Umbilical cord (tissue), 2 donors: ENCODE results near the gene SRRM2. TPM values are rescaled to one million over a fixed set of nuclear protein-coding genes. Genes with fewer than 3 reads are reported as not detected.
"Not testable (repeated sequence)": the region's sequence is repeated elsewhere in the genome, so short reads cannot be mapped to it uniquely, and the experiment has no call there.

ENCODE experiments used
- DNase-seq: peaks from one replicate; pipeline ENCODE4 v3.0.0-alpha.2; 2015; ENCODE audit warnings: low spot score
- total RNA-seq: library from RNA; depleted of rRNA; stranded (reverse); fragments of >200 nt; gene quantifications from one replicate; pipeline ENCODE4 v1.2.3, GENCODE V29; 2014; ENCODE audit warnings: low replicate concordance; ENCODE audit not compliant: insufficient read depth

SRRM2 gene
- total RNA-seq, 1 donor from 2014 or later, result 123 TPM

DNA sequence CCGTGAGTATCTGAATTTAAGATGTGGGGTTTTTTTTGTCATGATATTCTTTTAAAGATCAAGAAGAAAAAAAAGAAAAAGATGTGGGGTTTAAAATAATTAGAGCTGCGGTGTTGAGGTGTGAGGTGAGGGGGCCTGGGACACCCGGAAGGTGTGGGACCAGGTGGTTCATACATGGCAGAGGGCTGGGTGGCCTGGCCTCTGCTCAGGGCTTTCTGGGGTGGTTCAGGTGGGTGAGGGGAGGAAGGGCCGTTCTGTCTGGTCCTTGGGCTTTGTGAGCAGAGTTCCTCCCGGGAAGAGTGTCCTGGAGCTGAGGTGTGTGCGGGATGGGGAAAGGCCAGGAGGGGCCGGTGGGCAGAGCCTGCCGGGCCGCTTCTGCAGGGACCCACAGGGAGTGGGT is 37.4 kb upstream of the SRRM2 start:
- no peak for DNase-seq

DNA sequence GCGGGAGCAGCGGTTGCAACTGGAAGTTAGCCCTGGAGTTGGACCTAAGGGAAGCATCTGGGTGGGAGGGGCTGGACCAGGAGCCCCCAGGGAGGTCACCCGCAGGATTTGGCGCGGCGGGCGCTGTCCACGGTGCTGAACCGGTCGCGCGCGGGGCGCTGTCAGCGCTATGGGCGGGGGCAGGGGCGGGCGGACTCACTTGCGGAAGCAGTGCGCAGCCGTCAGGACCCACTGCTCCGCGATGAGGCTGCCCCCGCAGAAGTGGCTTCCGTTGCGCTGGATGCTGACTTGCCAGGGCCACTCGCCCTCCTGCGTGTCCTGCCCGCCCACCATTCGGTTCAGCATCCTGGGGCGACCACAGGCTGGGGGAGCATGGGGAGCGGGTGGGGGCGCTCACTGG is 36.9 kb upstream of the SRRM2 start:
- peak; percentile 38 for DNase-seq

DNA sequence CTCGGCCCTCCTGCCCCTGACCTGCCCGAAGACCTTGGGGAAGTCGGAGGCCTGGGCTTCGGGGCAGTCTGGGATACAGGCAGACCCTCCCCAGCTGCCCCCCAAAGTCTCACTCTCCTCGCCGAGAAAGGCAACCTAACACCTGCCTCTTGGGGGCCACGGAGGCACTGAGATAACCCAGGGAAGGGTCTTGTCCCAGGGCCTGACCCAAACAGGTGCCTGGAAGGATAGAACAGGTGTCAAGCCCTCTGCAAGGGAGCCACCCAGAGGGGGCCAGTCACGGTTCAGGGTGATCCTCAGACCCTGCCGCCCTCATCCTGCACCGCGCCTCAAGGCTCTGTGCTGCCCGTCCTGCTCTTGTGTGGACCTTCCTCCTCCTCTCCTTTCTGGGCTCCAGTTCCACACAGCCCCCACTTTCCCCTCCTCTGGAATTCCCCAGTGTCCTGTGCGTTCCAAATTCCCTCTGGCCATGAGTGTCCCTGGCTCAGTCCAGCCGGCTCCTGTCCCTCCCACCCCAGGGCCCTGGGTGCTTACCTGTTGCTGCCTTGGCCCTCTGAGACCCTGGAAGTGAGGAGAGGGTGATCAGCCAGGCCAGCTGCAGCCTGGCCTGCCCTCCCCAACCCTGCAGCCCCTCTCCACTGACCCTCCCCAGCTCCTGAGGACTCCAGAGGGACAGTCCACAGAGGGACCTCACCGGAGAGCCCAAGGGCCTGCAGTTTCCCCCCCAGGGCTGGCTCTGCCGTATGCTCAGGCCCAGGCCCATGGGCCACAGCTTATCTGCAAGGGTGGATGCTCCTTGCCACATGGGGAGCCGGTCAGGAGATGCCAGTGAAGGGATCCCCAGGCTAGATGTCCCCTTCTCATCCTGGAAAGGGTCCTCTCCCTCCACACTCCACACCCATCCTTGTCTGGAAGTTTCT is 36.2 kb upstream of the SRRM2 start:
- DNase-seq, result no peak

DNA sequence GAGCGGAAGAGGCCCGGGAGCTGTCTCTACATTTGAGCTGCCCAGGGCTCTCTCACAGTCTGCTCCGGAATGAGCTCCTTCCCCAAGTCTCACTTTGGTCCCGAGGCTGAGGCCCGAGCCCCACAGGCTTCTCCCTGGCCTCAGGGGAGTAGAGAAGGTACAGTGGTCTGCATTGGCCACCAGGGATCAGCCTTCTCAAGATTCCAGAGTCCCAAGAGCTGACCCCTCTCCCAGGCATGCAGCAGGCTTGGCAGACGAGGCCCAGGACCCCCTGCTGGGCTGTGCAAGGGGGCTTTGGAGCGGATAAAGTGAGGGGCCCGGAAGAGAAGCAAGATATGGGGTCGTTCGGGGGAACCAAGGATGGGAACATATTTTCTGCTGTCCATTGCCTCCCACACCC is 35.5 kb upstream of the SRRM2 start:
- DNase-seq, result no peak

DNA sequence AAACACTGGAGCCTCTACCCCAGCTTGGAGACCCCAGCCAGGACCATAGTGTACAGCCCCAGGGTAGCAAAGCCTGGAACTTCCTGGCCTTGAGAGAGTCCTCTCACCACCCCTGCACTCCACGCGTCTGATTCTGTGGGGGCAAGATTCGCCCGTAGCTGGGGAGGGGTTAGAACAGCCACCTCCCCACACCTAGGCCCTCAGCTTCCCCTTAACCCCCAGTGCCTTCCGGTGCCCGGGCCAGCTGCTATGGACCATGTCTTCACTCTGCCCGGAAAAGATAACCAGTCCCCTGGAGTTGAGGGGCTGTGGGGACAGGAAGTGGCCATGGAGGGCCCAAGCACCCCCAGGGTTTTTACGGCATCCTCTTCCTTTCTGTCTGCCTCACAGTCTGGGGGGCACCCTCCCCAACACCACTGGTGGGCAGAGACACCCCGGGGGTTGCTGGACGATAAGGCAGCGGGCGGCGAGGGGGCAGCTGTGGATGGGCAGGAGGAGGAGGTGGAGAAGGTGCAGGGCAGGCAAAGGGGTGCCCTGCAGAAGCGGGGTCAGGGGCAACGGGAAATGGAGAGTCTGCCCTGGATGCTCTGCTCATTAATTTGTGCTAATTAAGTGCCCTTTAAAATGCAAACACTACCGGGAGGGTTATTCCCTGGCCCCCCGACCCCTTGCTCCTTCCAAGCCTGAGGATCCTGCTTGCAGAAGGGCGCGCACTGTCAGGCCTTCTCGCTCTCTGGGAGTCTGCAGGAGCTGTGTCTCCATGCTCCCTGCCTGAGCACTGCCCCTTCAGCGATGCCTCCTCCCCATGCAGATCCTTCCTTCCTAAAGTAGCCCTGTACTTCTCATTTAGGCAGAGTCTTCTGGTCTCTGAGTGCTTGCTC is 34.8 kb upstream of the SRRM2 start:
- no peak for DNase-seq

DNA sequence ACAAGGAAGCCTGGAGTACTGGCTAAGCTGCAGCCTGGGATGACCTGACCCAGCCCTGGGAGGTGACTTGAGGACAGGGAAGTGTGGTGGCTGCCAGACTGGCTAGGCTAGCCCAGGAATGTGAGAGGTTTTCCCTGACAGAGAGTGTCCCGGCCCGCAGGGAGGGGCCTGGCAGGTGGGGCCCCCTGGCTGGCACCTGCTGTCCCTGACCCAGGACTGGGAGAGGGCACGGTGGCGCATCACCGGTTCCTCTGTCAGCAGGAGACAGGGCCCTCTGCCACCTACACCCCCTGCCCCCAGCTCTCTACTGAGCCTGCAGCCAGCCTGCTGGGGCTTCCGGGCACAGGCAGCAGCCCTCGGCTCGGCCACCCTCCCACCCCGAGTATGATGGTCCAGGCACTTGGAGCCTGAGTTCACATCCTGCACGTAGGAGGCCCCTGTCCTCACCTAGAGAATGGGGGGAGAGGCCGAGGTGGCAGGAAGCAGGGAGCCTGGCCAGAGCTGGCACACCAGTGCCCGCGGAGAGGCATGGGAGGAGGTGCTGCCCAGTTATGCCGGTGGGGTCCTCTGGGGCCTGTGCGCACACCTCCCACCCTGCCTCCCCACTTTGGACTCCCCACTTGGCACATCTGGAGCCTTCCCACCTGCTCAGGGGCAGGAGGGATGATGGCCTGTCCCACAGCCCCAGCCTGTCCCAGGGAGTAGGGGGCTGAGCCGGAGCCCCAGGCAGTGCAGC is 32.9 kb upstream of the SRRM2 start:
- no peak for DNase-seq

DNA sequence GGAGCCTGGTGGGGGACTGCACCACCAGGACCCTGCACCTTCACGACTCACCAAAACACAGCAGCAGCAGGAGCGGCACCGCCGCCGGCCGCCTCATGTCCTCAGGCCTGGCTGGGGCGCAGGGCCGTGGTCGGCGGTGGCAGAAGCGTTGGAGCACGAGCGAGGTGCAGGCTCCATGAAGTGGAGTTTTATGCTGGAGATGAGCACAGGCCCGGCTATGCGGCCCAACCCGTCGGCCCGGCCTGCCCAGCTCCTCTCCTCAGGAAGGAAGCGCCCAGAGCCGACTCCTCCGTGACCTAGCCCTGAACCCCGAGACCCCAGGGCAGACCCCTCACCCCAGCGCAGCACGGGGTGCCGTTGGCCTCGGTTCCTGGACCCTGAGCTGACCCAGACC is 32.4 kb upstream of the SRRM2 start, which contains the start of gene PRSS27:
TSS of gene PRSS27 (minus strand) at position 161 of the 394 bp plus-strand sequence. CDS start at position 97, 64 bp downstream.
- peak; percentile 13 for DNase-seq

DNA sequence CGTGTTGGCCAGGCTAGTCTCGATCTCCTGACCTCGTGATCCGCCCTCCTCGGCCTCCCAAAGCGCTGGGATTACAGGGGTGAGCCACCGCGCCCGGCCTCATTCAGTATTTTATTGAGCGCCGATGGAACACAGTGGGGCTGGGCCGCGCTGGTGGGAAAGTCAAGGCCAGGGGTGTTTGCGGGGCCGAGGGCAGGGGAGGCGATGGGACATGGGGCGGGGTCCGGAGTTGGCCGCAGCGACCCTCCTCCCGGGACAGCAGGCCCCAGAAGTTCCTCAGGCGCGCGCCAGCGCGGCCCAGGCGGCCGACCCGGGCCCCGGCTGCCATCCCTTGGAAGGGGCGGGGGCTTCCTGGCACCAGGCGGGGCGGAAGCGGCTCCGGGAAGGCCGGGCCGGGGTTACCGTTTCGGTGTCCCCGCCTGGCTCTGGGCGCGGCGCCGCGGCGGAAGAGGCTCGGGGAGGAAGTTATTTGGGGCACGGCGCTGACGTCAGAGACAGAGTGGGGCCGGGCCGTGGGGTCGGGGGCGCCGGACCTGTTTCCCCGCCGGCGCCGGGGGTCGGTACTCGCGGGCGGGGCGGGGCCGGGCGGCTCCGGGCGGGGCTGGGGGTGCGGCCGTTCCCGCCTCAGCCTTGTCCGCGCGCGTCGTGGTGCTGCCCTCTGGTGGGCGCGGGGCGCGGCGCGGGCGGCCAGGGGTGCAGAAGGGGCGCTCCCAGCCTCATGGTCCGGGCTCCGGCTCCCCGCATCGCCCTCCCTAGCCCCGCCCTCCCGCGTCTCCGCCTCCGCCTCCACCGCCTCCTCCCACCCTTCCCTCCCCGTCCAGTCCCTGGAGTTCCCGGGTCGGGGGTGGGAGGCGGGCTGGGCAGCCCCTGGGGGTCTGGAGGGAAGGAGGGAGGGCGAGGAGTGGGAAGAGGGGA is 31.5 kb upstream of the SRRM2 start:
- peak; percentile 76 for DNase-seq

DNA sequence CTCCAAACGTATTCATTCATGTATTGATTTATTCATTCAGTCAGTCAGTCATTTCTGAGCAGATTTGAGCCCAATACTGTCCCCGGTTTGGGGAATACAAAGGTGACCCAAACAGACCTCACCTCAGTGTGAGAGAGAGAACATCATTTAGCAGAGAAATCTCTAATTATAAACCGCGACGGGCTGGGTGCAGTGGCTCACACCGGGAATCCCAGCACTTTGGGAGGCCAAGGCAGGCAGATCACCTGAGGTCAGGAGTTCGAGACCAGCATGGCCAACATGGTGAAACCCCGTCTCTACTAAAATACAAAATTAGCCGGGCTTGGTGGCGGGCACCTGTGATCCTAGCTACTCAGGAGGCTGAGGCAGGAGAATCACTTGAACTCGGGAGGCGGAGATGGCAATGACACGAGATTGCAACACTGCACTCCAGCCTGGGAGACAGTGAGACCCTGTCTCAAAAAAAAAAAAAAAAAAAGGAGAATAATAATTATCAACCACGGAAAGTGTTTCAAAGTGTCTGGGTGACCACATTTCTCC is 30.7 kb upstream of the SRRM2 start:
- DNase-seq, result not testable (repeated sequence)

DNA sequence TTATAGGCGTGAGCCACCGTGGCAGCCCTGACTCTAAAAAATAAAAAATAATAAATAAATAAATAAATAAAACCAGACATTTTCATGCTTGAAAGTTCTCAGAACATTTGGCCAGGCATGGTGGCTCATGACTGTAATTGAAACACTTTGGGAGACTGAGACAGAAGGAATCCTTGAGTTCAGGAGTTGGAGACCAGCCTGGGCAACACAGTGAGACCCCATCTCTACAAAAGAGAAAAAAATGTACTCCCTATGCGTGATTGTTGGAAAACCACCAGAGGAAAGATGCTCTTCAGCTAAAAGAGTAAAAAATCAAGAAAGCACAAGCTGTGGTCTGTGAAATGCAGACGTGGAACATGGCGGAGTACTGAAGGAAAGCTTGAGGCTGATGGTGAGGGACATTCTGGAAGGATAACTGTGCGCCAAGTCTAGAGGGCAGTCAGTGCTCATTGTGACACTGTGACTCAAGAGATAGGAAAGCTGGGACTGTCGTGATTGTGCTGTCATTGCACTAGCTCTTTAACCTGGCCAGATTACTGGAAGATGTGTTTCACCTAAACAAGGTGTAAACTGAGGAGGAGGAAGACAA is 28.3 kb upstream of the SRRM2 start:
- DNase-seq, result no peak

DNA sequence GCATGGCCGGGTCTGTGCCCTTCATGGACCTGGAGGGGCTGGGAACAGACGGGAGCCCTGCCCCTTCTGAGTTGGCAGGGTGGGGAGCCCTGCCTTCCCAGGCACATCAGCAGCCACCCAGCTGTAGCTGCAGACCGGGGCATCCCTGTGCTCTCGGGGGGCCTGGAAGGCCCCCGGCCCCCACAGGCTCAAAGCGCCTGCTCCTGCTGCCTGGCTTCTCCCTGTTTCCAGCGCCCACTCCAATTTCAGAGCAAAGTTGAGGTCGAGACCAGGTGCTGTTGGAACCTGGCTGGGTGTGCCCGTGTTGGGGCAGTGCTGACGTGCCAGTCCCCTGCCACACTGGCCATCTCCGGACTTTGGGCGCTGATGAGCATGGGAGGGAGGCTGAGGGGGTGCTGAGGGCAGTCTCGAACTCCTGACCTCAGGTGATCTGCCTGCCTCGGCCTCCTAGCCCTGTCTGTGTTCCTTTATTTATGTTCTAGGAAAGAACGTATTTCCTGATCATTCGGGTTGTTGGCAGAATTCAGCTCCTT is 27.6 kb upstream of the SRRM2 start:
- no peak for DNase-seq

DNA sequence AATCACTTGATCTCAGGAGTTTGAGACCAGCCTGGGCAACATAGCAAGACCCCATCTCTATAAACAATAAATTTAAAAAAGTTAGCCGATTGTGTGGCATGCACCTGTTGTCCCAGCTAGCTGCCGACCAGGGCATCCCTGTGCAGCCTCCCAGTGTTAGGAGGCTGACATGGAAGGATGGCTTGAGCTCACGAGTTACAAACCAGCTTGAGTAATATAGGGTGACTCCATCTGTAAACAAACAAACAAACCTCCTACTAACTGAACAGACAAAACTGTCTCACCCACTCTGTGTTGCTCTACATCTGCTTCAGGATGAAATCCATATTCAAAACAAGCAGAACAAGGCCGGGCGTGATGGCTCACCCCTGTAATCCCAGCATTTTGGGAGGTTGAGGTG is 25.5 kb upstream of the SRRM2 start:
- DNase-seq, result no peak

DNA sequence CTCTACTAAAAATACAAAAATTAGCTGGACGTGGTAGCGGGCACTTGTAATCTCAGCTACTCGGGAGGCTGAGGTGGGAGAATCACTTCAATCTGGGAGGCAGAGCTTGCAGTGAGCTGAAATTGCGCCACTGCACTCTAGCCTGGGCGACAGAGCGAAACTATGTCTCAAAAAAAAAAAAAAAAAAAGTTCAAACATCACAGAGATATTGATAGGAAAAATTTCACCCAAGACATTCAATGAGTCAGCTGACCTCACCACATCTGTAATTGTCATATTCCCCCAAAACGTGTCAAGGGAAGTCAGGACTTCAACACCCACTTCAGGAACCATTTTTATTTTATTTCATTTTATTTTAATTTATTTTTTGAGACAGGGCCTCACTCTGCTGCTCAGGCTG is 24.4 kb upstream of the SRRM2 start:
- DNase-seq, result no peak

DNA sequence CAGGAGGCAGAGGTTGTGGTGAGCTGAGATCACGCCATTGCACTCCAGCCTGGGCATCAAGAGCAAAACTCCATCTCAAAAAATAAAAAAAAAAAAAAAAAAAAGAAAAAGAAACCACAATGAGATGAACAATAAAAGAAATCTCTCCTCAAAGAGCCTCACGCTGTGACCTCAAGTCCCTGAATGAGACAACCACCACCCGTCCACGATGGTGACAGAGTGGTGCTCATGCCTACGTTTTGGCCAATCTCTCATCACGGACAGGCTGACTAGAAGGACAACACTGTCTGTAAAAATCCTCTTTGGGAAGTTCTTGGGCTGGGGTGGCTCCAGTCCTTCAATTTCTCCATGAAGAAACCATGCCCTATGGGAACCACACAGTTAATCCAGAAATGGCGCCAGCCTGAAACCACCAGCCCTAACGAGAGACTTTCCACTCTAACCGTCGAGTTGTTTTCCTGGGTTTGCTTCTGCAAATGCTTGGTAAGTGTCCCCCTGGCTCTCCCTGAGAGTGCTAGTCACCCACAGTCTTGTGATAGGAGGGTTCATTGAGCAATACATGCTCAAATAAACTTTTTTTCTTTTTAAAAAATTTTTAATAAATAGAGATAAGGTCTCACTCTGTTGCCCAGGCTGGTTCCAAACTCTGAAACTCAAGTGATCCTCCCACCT is 17.5 kb upstream of the SRRM2 start:
- no peak for DNase-seq

DNA sequence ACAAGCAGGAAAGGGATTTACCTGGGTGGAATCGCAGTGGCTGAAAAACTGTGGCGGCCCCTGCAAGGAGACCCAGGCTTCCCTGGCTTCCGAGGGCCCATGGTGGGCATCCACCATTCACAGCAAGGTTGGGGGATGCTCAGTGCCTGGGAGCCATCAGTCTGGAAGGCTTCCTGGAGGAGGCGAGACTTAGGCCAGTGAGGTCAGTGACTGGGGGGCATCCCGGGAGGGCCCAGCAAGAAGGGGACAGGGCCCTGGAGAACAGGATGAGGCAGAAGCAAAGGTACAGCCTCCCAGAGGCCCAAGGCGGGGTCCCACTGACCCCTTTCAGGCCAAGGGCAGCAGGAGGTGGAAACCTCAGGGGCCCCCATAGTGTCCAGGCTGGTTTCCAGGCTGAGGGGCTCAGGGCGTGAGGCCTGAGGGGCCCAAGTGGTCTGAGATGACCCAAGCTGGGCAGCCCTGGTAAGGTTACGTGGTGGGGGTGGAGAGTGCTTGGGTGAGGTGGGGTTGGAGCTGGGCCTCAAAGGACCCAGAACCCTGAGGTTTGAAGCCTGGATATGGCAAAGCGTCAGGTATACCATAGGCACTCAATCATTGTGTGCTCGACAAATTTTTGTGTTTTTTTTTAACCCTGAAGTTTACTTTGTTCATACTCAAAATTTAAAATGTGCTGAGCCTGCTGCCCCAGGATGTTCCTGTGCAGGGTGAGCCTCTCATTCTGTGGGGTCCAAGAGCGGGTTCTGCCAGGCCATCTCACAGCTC is 15.8 kb upstream of the SRRM2 start:
- DNase-seq, result no peak

DNA sequence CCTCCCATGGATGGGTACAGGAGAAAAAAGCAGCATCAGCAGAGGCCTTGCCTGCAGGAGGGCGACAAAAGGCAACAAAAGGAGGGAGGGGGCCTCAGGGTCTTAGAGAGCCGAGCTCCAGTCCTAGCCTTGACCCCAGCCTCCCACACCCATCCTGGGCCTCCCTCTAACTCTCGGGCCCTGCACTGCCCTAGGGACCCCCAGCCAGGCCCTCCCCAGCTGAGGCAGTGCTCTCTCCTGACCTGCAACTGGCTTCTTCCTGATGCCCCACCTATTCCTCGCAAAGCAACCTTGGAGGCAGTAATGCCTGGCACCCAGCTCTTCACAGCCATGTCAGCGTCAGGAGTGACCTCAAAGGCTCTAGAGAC is 15.2 kb upstream of the SRRM2 start:
- no peak for DNase-seq

DNA sequence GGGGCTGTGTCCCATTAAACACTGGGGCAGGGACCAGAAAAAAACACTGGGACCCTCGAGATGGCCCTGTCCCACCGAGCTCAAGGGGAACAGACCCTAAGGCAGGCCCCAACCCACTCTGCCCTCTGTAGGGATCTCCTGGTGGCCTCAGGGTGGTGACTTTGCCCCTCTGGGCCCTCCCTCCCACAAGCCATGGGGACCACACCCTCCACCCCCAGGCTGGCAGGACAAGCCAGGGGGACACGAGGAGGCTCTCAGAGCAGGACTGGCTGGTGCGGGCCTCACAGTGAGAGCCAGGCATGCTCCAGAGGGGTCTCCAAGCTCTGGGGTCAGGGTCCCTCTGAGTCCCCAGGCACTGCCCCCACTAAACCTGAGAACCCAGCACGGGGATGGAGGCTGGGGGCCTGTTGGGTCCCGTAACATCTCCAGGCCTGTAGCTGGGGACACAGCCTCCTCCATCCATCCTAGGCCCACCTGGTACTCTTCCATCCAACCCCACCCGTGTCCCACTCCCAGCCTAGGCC is 14.5 kb upstream of the SRRM2 start:
- DNase-seq, result no peak

DNA sequence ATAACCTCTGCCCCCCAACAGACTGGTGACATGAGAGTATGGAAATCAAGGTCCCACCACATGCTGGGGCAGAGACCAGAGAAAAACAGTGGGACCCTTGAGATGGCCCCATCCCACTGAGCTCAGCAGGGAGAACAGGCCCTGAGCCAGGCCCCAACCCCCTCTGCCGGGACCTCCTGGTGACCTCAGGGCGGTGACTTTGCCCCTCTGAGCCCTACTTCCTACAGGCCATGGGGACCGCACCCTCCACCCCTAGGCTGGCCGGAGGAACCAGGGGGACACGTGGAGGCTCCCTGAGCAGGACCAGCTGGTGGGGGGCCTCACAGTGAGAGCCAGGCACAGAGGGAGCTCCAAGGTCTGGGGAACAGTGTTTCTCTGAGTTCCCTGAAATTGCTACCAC is 13.8 kb upstream of the SRRM2 start:
- DNase-seq, result no peak
